22Rv1 (cell line): Measurements from ENCODE around the gene DLGAP3.

Experiments used
- ZFX ChIP-seq: fragments of 450-650 bp; IDR thresholded peaks from 2 replicates; pipeline ENCODE4 v1.6.1; 2017; ENCODE audit warnings: antibody characterized with exemption, borderline replicate concordance
- TF ChIP-seq, protein P1 (sequence below): fragments of 450-650 bp; IDR thresholded peaks from 2 replicates; pipeline ENCODE4 v1.5.1; 2017; ENCODE audit warnings: mild to moderate bottlenecking

- TF ChIP-seq, protein P1, sequence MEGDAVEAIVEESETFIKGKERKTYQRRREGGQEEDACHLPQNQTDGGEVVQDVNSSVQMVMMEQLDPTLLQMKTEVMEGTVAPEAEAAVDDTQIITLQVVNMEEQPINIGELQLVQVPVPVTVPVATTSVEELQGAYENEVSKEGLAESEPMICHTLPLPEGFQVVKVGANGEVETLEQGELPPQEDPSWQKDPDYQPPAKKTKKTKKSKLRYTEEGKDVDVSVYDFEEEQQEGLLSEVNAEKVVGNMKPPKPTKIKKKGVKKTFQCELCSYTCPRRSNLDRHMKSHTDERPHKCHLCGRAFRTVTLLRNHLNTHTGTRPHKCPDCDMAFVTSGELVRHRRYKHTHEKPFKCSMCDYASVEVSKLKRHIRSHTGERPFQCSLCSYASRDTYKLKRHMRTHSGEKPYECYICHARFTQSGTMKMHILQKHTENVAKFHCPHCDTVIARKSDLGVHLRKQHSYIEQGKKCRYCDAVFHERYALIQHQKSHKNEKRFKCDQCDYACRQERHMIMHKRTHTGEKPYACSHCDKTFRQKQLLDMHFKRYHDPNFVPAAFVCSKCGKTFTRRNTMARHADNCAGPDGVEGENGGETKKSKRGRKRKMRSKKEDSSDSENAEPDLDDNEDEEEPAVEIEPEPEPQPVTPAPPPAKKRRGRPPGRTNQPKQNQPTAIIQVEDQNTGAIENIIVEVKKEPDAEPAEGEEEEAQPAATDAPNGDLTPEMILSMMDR: no peak
- no peak for TF ChIP-seq ZFX
Measured at GRCh38 chr1:34844252-34844634, 85.2 kb downstream of the DLGAP3 start.
